Mesendoderm (in vitro differentiated cells): Measurements from ENCODE around the gene RUNX2.
"Not testable (repeated sequence)": the region's sequence is repeated elsewhere in the genome, so short reads cannot be mapped to it uniquely, and the experiment has no call there.

ENCODE experiments used
- DNase-seq: peaks from one replicate; pipeline ENCODE4 v3.0.0; 2013
- H2AK5ac ChIP-seq: 2 replicates; pipeline ENCODE4 v1.6.1; 2013; ENCODE audit warnings: low read length, inconsistent platforms
- H2BK120ac ChIP-seq: 2 replicates; pipeline ENCODE4 v1.6.1; 2013; ENCODE audit warnings: low read depth, mild to moderate bottlenecking, low read length, moderate library complexity, mixed read lengths
- H2BK15ac ChIP-seq: replicated peaks from 2 replicates; pipeline ENCODE4 v1.6.1; 2013; ENCODE audit warnings: low read depth, mild to moderate bottlenecking, moderate library complexity
- H2BK5ac ChIP-seq: 2 replicates; pipeline ENCODE4 v1.6.1; 2013; ENCODE audit warnings: low read length, inconsistent platforms
- H3K18ac ChIP-seq: 2 replicates; pipeline ENCODE4 v1.6.1; 2013; ENCODE audit warnings: mild to moderate bottlenecking, low read length, mixed read lengths
- H3K23ac ChIP-seq: one replicate; pipeline ENCODE4 v1.6.1; 2013; ENCODE audit warnings: low read length
- H3K27ac ChIP-seq: 2 replicates; pipeline ENCODE4 v1.5.1; 2013; ENCODE audit warnings: low read depth, mild to moderate bottlenecking, inconsistent platforms, low read length, moderate library complexity
- H3K27me3 ChIP-seq: 2 replicates; pipeline ENCODE4 v1.6.1; 2013; ENCODE audit warnings: low read length, control low read depth, mild to moderate bottlenecking, inconsistent platforms; ENCODE audit not compliant: insufficient read depth, poor library complexity
- H3K36me3 ChIP-seq: 2 replicates; pipeline ENCODE4 v1.6.1; 2013; ENCODE audit warnings: low read length, inconsistent platforms; ENCODE audit not compliant: control insufficient read depth, insufficient read depth
- H3K4ac ChIP-seq: one replicate; pipeline ENCODE4 v1.6.1; 2013; ENCODE audit warnings: low read depth, mild to moderate bottlenecking, low read length, moderate library complexity
- H3K4me1 ChIP-seq: 2 replicates; pipeline ENCODE4 v1.6.1; 2013; ENCODE audit warnings: low read depth, low read length, inconsistent platforms; ENCODE audit not compliant: control insufficient read depth
- H3K4me2 ChIP-seq: 2 replicates; pipeline ENCODE4 v1.6.1; 2013; ENCODE audit warnings: low read length
- H3K4me3 ChIP-seq: 2 replicates; pipeline ENCODE4 v1.5.1; 2013; ENCODE audit warnings: mild to moderate bottlenecking, low read length
- H3K56ac ChIP-seq: one replicate; pipeline ENCODE4 v1.6.1; 2013; ENCODE audit warnings: low read length
- H3K79me1 ChIP-seq: 2 replicates; pipeline ENCODE4 v1.6.1; 2013; ENCODE audit warnings: low read length, inconsistent platforms
- H3K79me2 ChIP-seq: 2 replicates; pipeline ENCODE4 v1.6.1; 2013; ENCODE audit warnings: mild to moderate bottlenecking, low read length; ENCODE audit not compliant: control insufficient read depth, insufficient read depth
- H3K9ac ChIP-seq: 2 replicates; pipeline ENCODE4 v1.6.1; 2013; ENCODE audit warnings: low read length, inconsistent platforms
- H4K5ac ChIP-seq: one replicate; pipeline ENCODE4 v1.6.1; 2013; ENCODE audit warnings: low read length
- H4K8ac ChIP-seq: one replicate; pipeline ENCODE4 v1.6.1; 2013; ENCODE audit warnings: low read depth, mild to moderate bottlenecking, control low read depth, low read length, moderate library complexity
- WGBS: extraction: QIAGEN DNeasy Blood & Tissue Kit; methylation state at CpG from one replicate; pipeline ENCODE4 v1.1.7; 2013; ENCODE audit warnings: low lambda C conversion rate, missing lambda C conversion rate; ENCODE audit not compliant: insufficient coverage; ENCODE audit errors: extremely low coverage; 5-methylcytosine and 5-hydroxymethylcytosine counted together

RUNX2 gene

GRCh38 chr6:45556828-45557227, 228.7 kb downstream of the RUNX2 start:
- H3K4me3 ChIP-seq: no peak overlapping the region
- no peak overlapping the region for H3K27ac ChIP-seq
- no peaks in the 10 kb centered on the region for H3K27me3 ChIP-seq

DNA sequence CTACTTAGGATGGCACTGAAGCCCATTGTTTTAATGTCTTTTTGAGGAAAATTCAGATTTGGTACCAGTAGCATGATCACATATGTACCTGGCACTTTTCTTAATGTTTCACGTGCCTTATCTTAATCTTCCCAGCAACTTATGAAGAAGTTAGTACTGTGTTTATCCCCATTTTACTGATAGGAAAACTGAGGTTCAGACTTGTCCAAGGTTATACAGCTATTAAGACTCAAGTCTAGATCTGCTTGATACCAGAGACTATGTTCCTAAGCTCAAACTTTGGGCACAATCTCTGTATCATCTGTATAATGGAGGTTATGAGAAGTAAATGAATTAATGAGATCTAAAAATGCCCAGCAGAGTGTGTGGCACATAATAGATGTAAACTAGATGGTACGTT, 229.3 kb downstream of the RUNX2 start:
- WGBS: 96% methylated on average over 1 of the region's 2 CpGs
- Histone ChIP-seq H2BK15ac (no peak overlapping the region), H2BK120ac (no peak overlapping the region), H3K23ac (no peak overlapping the region), H3K4me2 (no peak overlapping the region), H3K56ac (no peak overlapping the region), H3K4ac (no peak overlapping the region), H3K4me3 (no peak overlapping the region), H3K9ac (no peak overlapping the region), H3K36me3 (no peaks in the 10 kb centered on the region), H2BK5ac (no peak overlapping the region), H3K4me1 (no peaks in the 10 kb centered on the region), H3K79me1 (no peaks in the 10 kb centered on the region), H3K27me3 (no peaks in the 10 kb centered on the region), H2AK5ac (no peak overlapping the region), H4K5ac (no peak overlapping the region), H4K8ac (no peak overlapping the region), H3K18ac (no peak overlapping the region), H3K79me2 (no peaks in the 10 kb centered on the region), H3K27ac (no peak overlapping the region)
- DNase-seq: no peak

More at GRCh38 chr6:45556828-45557227, 228.7 kb downstream of the RUNX2 start:
- Histone ChIP-seq H2BK120ac (no peak overlapping the region), H3K79me1 (no peaks in the 10 kb centered on the region), H3K79me2 (no peaks in the 10 kb centered on the region), H3K56ac (no peak overlapping the region), H3K9ac (no peak overlapping the region), H4K5ac (no peak overlapping the region), H3K4me2 (no peak overlapping the region), H3K4ac (no peak overlapping the region), H2AK5ac (no peak overlapping the region), H2BK15ac (no peak overlapping the region), H3K36me3 (no peaks in the 10 kb centered on the region), H2BK5ac (no peak overlapping the region), H3K23ac (no peak overlapping the region), H3K4me1 (no peaks in the 10 kb centered on the region), H4K8ac (no peak overlapping the region), H3K18ac (no peak overlapping the region)
- no peak for DNase-seq
- WGBS: no CpG with 5 or more reads among the region's 5 CpGs

GRCh38 chr6:45558858-45559257, 230.7 kb downstream of the RUNX2 start:
- H3K79me2 ChIP-seq: no peaks in the 10 kb centered on the region
- H3K23ac ChIP-seq: no peak overlapping the region
- no peak overlapping the region for H2BK15ac ChIP-seq
- no peak overlapping the region for H2BK5ac ChIP-seq
- no peak overlapping the region for H3K9ac ChIP-seq
- H3K56ac ChIP-seq: no peak overlapping the region
- no peak for DNase-seq
- no peak overlapping the region for H3K4ac ChIP-seq
- H3K18ac ChIP-seq: no peak overlapping the region
- H4K5ac ChIP-seq: no peak overlapping the region
- H3K4me1 ChIP-seq: no peaks in the 10 kb centered on the region
- H2BK120ac ChIP-seq: no peak overlapping the region
- no peak overlapping the region for H3K4me2 ChIP-seq
- H2AK5ac ChIP-seq: no peak overlapping the region
- H3K79me1 ChIP-seq: no peaks in the 10 kb centered on the region
- no peaks in the 10 kb centered on the region for H3K36me3 ChIP-seq
- H3K4me3 ChIP-seq: no peak overlapping the region
- H3K27ac ChIP-seq: no peak overlapping the region
- H4K8ac ChIP-seq: no peak overlapping the region
- H3K27me3 ChIP-seq: no peaks in the 10 kb centered on the region

DNA sequence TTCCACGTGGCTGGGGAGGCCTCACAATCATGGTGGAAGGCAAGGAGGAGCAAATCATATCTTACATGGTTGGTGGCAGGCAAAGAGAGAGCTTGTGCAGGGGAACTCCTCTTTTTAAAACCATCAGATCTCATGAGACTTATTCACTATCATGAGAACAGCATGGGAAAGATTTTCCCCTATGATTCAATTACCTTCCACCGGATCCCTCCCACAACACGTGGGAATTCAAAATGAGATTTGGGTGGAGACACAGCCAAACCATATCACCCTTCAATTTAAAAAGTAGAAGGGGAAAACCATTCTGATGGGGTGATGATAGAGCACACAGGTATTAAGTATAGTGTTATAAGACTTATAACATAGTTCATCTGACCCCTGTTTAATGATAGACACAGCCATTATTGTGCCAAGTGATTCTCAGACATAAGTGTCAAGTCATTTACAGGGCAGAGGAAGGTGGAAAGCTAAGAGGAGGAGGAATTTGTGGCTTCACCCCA, 232.2 kb downstream of the RUNX2 start:
- H3K27me3 ChIP-seq, H3K4me3 ChIP-seq, H3K4me1 ChIP-seq, H4K8ac ChIP-seq, H2BK15ac ChIP-seq, H3K23ac ChIP-seq, H2AK5ac ChIP-seq, H3K36me3 ChIP-seq, H3K4me2 ChIP-seq, H3K4ac ChIP-seq, H4K5ac ChIP-seq, H3K27ac ChIP-seq, DNase-seq, H2BK120ac ChIP-seq, H3K18ac ChIP-seq, H3K9ac ChIP-seq, H3K79me1 ChIP-seq, H3K56ac ChIP-seq, H3K79me2 ChIP-seq, H2BK5ac ChIP-seq: not testable (repeated sequence)
- WGBS: no CpG with 5 or more reads among the region's 3 CpGs

- Histone ChIP-seq H3K9ac (no peak overlapping the region), H3K56ac (no peak overlapping the region), H3K4me3 (no peak overlapping the region), H2AK5ac (no peak overlapping the region), H2BK15ac (no peak overlapping the region), H3K18ac (no peak overlapping the region), H3K4me2 (no peak overlapping the region), H3K79me1 (no peaks in the 10 kb centered on the region), H3K36me3 (no peaks in the 10 kb centered on the region), H3K4me1 (no peaks in the 10 kb centered on the region), H3K79me2 (no peaks in the 10 kb centered on the region), H3K4ac (no peak overlapping the region), H3K27me3 (no peaks in the 10 kb centered on the region), H2BK5ac (no peak overlapping the region), H3K27ac (no peak overlapping the region), H2BK120ac (no peak overlapping the region), H4K8ac (no peak overlapping the region), H3K23ac (no peak overlapping the region), H4K5ac (no peak overlapping the region)
- no CpG with 5 or more reads among the region's 4 CpGs for WGBS
- no peak for DNase-seq
Observed at GRCh38 chr6:45562171-45562570, 234.0 kb downstream of the RUNX2 start.

DNA sequence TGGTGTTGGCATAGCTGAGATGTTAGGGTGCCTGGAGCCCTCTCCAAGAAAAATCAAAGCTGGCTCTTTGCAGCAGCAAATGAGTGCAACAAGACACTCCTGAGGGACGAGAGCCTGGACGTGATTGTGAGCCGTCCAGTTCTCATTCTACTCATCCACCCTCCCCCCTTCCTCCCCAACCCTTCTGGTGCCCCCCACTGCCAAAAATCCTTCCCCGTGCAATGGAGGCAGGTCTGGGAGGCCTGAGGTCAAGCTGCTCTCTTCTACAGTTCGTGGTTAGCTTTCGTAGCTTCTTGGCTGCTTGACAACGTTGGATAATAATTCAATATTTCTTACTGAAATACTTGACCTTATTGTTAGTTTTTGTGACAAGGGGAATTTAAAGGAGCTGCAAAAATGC, 234.9 kb downstream of the RUNX2 start:
- H3K23ac ChIP-seq: no peak overlapping the region
- H3K4me2 ChIP-seq: no peak overlapping the region
- WGBS: no CpG with 5 or more reads among the region's 7 CpGs
- H3K36me3 ChIP-seq: no peaks in the 10 kb centered on the region
- no peaks in the 10 kb centered on the region for H3K27me3 ChIP-seq
- H3K4ac ChIP-seq: no peak overlapping the region
- no peak overlapping the region for H2BK15ac ChIP-seq
- no peaks in the 10 kb centered on the region for H3K79me1 ChIP-seq
- no peak overlapping the region for H3K4me3 ChIP-seq
- no peak overlapping the region for H2BK120ac ChIP-seq
- no peak overlapping the region for H2AK5ac ChIP-seq
- no peaks in the 10 kb centered on the region for H3K79me2 ChIP-seq
- no peak overlapping the region for H4K5ac ChIP-seq
- H3K9ac ChIP-seq: no peak overlapping the region
- no peak for DNase-seq
- no peak overlapping the region for H3K27ac ChIP-seq
- H3K4me1 ChIP-seq: no peaks in the 10 kb centered on the region
- H3K18ac ChIP-seq: no peak overlapping the region
- no peak overlapping the region for H4K8ac ChIP-seq
- no peak overlapping the region for H3K56ac ChIP-seq
- H2BK5ac ChIP-seq: no peak overlapping the region
